Vagina (tissue), 2 donors: Measurements from ENCODE around the gene CAPRIN1.

Source experiments
- POLR2A ChIP-seq, 2 donors: fragments of 450-650 bp; IDR thresholded peaks; one replicate each; pipeline ENCODE4 v1.6.1; 2017; ENCODE audit warnings: antibody characterized with exemption in 2 of 2, mild to moderate bottlenecking in 2 of 2, moderate library complexity in 2 of 2
- POLR2AphosphoS5 ChIP-seq, 2 donors: sonication (generic); formaldehyde crosslinking; IDR thresholded peaks; one replicate each; pipeline ENCODE4 v1.9.0; 2017; ENCODE audit warnings: antibody characterized with exemption in 2 of 2, mild to moderate bottlenecking in 2 of 2, low read depth in 1 of 2; ENCODE audit not compliant: insufficient read depth in 1 of 2
- TF ChIP-seq, protein P1 (sequence below), 3 experiments: fragments of 450-650 bp in 2 of 3; fragments of 200-600 bp in 1 of 3; sonication (generic) in 1 of 3; IDR thresholded peaks; one replicate each; pipeline ENCODE4 v1.5.1; 2017 to 2019; ENCODE audit warnings: antibody characterized with exemption in 3 of 3, mild to moderate bottlenecking in 2 of 3, moderate library complexity in 2 of 3

DNA sequence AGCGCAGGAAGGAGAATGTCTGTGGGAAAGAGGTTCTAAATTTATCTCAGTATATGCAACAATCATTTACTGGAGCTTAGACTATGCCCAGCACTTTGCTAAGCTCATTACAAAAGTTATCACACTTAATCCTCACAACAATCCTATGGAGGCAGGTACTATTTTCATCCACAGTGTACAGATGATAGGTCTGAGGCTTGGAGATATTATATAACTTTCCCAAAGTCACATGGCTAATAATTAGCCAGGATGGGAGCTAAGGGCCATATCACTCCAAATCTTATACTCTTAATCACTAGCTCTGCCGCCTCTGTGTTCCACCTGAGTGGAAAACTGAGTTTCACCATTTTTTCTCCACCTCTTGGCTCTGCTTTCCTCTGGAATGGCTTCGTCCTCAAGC is 47.3 kb upstream of the CAPRIN1 start:
- TF ChIP-seq, protein P1, sequence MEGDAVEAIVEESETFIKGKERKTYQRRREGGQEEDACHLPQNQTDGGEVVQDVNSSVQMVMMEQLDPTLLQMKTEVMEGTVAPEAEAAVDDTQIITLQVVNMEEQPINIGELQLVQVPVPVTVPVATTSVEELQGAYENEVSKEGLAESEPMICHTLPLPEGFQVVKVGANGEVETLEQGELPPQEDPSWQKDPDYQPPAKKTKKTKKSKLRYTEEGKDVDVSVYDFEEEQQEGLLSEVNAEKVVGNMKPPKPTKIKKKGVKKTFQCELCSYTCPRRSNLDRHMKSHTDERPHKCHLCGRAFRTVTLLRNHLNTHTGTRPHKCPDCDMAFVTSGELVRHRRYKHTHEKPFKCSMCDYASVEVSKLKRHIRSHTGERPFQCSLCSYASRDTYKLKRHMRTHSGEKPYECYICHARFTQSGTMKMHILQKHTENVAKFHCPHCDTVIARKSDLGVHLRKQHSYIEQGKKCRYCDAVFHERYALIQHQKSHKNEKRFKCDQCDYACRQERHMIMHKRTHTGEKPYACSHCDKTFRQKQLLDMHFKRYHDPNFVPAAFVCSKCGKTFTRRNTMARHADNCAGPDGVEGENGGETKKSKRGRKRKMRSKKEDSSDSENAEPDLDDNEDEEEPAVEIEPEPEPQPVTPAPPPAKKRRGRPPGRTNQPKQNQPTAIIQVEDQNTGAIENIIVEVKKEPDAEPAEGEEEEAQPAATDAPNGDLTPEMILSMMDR (IDR thresholded peaks at IDR 0.05) = no peak
- TF ChIP-seq POLR2A (IDR thresholded peaks at IDR 0.05) (no peak), POLR2AphosphoS5 (IDR thresholded peaks at IDR 0.05; ENCODE audit: insufficient read depth in 1 of 2, low read depth in 1 of 2) (no peak)
